ENCODE results near the gene LPAR6. TPM values are rescaled to one million over a fixed set of nuclear protein-coding genes. Genes with fewer than 3 reads are reported as not detected.
"Not testable (repeated sequence)": the region's sequence is repeated elsewhere in the genome, so short reads cannot be mapped to it uniquely, and the experiment has no call there.

Gene LPAR6
- total RNA-seq, 1 experiment from 2014 or later = not detected

GRCh38 chr13:48431431-48431830, 18.5 kb upstream of the LPAR6 start:
- DNase-seq = no peak
- ChIA-PET CTCF (no interaction called here), POLR2A (no interaction called here)
- no peaks in the 10 kb centered on the region for H3K4me1 ChIP-seq
- no peaks in the 10 kb centered on the region for H3K9me3 ChIP-seq
- intact Hi-C loops (cut with micrococcal nuclease; ENCODE audit: unreplicated experiment) = no loop called here
- TF ChIP-seq CTCF (IDR thresholded peaks at IDR 0.05; ENCODE audit: insufficient read depth in 1 of 2, low read depth in 1 of 2, low read length in 1 of 2, severe bottlenecking in 1 of 2, unreplicated experiment in 1 of 2) = no peak
- no peaks in the 10 kb centered on the region for H3K27me3 Mint-ChIP-seq (ENCODE audit: insufficient read depth, unreplicated experiment)
- BruUV-seq (replicated peaks) = no TSS peak
- H3K9me3 Mint-ChIP-seq (ENCODE audit: unreplicated experiment) = no peaks in the 10 kb centered on the region
- no peaks in the 10 kb centered on the region for H3K36me3 ChIP-seq (ENCODE audit: control insufficient read depth, insufficient read depth, low read length)
- no peak overlapping the region for H3K4me3 Mint-ChIP-seq (ENCODE audit: unreplicated experiment)
- H3K36me3 Mint-ChIP-seq (ENCODE audit: insufficient read depth, unreplicated experiment) = no peaks in the 10 kb centered on the region
- no peak overlapping the region for H3K27ac Mint-ChIP-seq (ENCODE audit: unreplicated experiment)
- no peaks in the 10 kb centered on the region for H3K4me1 Mint-ChIP-seq (ENCODE audit: low read depth, unreplicated experiment)
- no peak overlapping the region for H3K4me3 ChIP-seq (ENCODE audit: low read depth, low read length)
- no peaks in the 10 kb centered on the region for H3K27me3 ChIP-seq (replicated peaks; ENCODE audit: control insufficient read depth, insufficient read depth, low read length)

GRCh38 chr13:48429886-48430285, 17.0 kb upstream of the LPAR6 start:
- Histone ChIP-seq H3K4me3 (ENCODE audit: low read depth, low read length) (no peak overlapping the region), H3K9me3 (no peaks in the 10 kb centered on the region), H3K27me3 (replicated peaks; ENCODE audit: control insufficient read depth, insufficient read depth, low read length) (no peaks in the 10 kb centered on the region), H3K36me3 (ENCODE audit: control insufficient read depth, insufficient read depth, low read length) (no peaks in the 10 kb centered on the region), H3K4me1 (no peaks in the 10 kb centered on the region)
- BruUV-seq (replicated peaks) = no TSS peak
- Mint-ChIP-seq H3K9me3 (ENCODE audit: unreplicated experiment) (no peaks in the 10 kb centered on the region), H3K4me1 (ENCODE audit: low read depth, unreplicated experiment) (no peaks in the 10 kb centered on the region), H3K27ac (ENCODE audit: unreplicated experiment) (no peak overlapping the region), H3K27me3 (ENCODE audit: insufficient read depth, unreplicated experiment) (no peaks in the 10 kb centered on the region), H3K36me3 (ENCODE audit: insufficient read depth, unreplicated experiment) (no peaks in the 10 kb centered on the region), H3K4me3 (ENCODE audit: unreplicated experiment) (no peak overlapping the region)
- intact Hi-C loops (cut with micrococcal nuclease; ENCODE audit: unreplicated experiment) = no loop called here
- DNase-seq = no peak
- no peak for TF ChIP-seq CTCF (IDR thresholded peaks at IDR 0.05; ENCODE audit: insufficient read depth in 1 of 2, low read depth in 1 of 2, low read length in 1 of 2, severe bottlenecking in 1 of 2, unreplicated experiment in 1 of 2)
- ChIA-PET CTCF (no interaction called here), POLR2A (no interaction called here)

DNA sequence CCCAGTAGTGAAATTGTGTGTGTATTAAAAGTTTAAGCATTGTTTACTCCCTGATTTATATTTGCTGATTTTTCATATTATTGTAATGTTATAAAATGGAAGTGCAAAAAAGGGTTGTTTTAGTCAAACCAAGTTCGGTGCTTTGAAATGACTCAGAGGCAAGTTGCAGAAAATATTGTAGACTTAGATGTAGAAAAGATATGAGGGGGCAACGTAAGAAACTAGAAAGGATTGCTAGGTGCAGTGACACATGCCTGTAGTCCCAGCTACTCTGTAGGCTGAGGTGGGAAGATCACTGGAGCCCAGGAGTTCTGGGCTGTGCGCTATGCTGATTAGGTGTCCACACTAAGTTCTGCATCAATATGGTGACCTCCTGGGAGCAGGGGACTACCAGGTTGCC, 16.1 kb upstream of the LPAR6 start:
- no peaks in the 10 kb centered on the region for H3K9me3 ChIP-seq
- Mint-ChIP-seq H3K27me3 (ENCODE audit: insufficient read depth, unreplicated experiment) (no peaks in the 10 kb centered on the region), H3K9me3 (ENCODE audit: unreplicated experiment) (no peaks in the 10 kb centered on the region), H3K27ac (ENCODE audit: unreplicated experiment) (no peak overlapping the region), H3K4me1 (ENCODE audit: low read depth, unreplicated experiment) (no peaks in the 10 kb centered on the region), H3K4me3 (ENCODE audit: unreplicated experiment) (no peak overlapping the region), H3K36me3 (ENCODE audit: insufficient read depth, unreplicated experiment) (no peaks in the 10 kb centered on the region)
- ChIA-PET POLR2A (interaction anchor here (0.5 kb wide), 1 partner anchor 635 kb away, joined by 6 read pairs; no protein-coding TSS in a partner anchor), CTCF (no interaction called here)
- TF ChIP-seq CTCF (IDR thresholded peaks at IDR 0.05; ENCODE audit: insufficient read depth in 1 of 2, low read depth in 1 of 2, low read length in 1 of 2, severe bottlenecking in 1 of 2, unreplicated experiment in 1 of 2) = no peak
- no TSS peak for BruUV-seq (replicated peaks)
- no peak for DNase-seq
- H3K27me3 ChIP-seq (replicated peaks; ENCODE audit: control insufficient read depth, insufficient read depth, low read length) = no peaks in the 10 kb centered on the region
- H3K4me1 ChIP-seq = no peaks in the 10 kb centered on the region
- intact Hi-C loops (cut with micrococcal nuclease; ENCODE audit: unreplicated experiment) = no loop called here
- no peaks in the 10 kb centered on the region for H3K36me3 ChIP-seq (ENCODE audit: control insufficient read depth, insufficient read depth, low read length)
- no peak overlapping the region for H3K4me3 ChIP-seq (ENCODE audit: low read depth, low read length)

- H3K4me1 Mint-ChIP-seq (ENCODE audit: low read depth, unreplicated experiment); CTCF ChIA-PET; H3K36me3 Mint-ChIP-seq (ENCODE audit: insufficient read depth, unreplicated experiment); H3K27me3 Mint-ChIP-seq (ENCODE audit: insufficient read depth, unreplicated experiment); H3K4me3 Mint-ChIP-seq (ENCODE audit: unreplicated experiment); H3K27ac Mint-ChIP-seq (ENCODE audit: unreplicated experiment); BruUV-seq (replicated peaks); H3K9me3 Mint-ChIP-seq (ENCODE audit: unreplicated experiment); H3K36me3 ChIP-seq (ENCODE audit: control insufficient read depth, insufficient read depth, low read length); intact Hi-C loops (cut with micrococcal nuclease; ENCODE audit: unreplicated experiment); H3K27me3 ChIP-seq (replicated peaks; ENCODE audit: control insufficient read depth, insufficient read depth, low read length); DNase-seq; H3K4me1 ChIP-seq; H3K4me3 ChIP-seq (ENCODE audit: low read depth, low read length); POLR2A ChIA-PET; H3K9me3 ChIP-seq: not testable (repeated sequence)
Measured at GRCh38 chr13:48426755-48427298, 13.9 kb upstream of the LPAR6 start.

All from Caco-2 (cell line).